Measurements from ENCODE around the gene AOPEP.

DNA sequence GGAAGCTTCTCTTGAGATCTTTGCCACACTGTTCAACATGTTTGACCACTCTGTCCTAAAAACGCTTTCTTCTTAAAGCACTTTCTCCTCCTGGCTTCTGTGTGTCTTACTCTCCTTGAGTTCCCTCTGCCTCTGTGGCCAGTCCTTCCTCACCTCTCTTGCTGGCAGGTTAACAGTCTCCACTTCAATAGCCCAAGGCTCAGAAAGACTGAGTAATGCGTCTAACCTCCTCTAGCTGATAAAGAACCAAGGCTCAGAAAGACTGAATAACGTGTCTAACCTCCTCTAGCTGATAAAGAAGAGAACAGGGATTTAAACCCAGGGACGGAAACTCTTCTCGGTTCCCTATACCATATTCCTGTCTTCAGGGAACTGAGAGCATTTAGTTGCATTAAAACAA, 205.2 kb downstream of the AOPEP start:
- TF ChIP-seq ZSCAN30 (tag by site-specific recombination; IDR thresholded peaks at IDR 0.05) (no peak), ZNF121 (tag by site-specific recombination; IDR thresholded peaks at IDR 0.05) (no peak), ZNF548 (tag by site-specific recombination; IDR thresholded peaks at IDR 0.05) (no peak), REST (tag by site-specific recombination; IDR thresholded peaks at IDR 0.05) (no peak), ZNF184 (tag by site-specific recombination; IDR thresholded peaks at IDR 0.05) (no peak), ZNF19 (tag by site-specific recombination; IDR thresholded peaks at IDR 0.05; ENCODE audit: low read depth) (no peak), ZNF133 (tag by site-specific recombination; IDR thresholded peaks at IDR 0.05) (no peak), ZNF658 (tag by site-specific recombination; IDR thresholded peaks at IDR 0.05) (no peak), ZNF561 (tag by site-specific recombination; IDR thresholded peaks at IDR 0.05; ENCODE audit: borderline replicate concordance) (no peak), YY1 (tag by site-specific recombination; IDR thresholded peaks at IDR 0.05) (no peak)
- TF ChIP-seq, protein P1, sequence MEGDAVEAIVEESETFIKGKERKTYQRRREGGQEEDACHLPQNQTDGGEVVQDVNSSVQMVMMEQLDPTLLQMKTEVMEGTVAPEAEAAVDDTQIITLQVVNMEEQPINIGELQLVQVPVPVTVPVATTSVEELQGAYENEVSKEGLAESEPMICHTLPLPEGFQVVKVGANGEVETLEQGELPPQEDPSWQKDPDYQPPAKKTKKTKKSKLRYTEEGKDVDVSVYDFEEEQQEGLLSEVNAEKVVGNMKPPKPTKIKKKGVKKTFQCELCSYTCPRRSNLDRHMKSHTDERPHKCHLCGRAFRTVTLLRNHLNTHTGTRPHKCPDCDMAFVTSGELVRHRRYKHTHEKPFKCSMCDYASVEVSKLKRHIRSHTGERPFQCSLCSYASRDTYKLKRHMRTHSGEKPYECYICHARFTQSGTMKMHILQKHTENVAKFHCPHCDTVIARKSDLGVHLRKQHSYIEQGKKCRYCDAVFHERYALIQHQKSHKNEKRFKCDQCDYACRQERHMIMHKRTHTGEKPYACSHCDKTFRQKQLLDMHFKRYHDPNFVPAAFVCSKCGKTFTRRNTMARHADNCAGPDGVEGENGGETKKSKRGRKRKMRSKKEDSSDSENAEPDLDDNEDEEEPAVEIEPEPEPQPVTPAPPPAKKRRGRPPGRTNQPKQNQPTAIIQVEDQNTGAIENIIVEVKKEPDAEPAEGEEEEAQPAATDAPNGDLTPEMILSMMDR (tag by site-specific recombination; IDR thresholded peaks at IDR 0.05), result no peak

All from HEK293 (cell line).